ENCODE data around the gene TMEM135.
A peak's percentile ranks its signal among the peaks of the same experiment; 100 is the strongest.

TMEM135 gene

DNA sequence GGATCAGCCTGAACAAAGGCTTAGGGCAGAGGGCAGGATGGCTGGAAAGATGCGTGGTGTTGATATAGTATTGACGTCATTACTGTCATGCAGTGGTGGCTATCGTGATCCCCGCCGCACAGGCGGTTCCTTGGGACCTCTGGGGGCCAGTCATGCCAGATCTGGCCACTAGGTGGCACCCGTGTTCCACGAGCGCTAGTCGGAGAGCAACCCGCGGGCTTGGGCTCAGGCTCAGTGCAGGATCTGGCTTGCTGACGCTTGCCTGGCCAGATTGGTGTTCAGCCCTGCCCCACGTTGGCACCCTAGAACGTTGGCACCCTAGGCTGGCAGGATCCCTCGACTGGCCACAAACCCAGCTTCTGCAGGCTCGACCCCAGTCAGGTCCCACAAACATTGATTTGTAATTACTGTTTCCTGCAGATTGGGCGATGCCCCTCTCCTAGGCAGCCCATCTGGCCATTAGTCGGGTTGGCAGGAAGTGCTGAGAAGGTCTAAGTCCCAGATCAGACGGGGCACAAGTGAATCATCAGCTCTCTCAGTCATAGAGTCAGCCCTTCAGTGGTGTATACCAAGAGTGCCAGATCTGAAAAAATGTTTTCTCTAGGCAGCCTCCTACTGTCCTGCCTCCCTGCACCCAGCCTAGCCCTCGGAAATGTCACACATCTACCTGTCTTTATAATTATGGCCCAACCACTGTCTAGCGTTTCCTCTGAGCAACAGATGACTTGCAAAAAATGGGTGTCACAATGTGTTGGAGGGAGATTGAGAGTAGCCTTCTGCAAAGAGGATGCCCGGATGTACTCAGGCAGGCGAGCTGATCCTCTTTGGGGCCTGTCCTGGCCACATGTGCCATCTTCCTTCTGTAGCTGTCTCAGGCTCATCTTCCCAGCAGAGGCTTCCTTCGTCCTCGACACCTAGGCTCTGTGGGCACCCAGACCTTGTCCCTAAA, 315.3 kb downstream of the TMEM135 start:
- peak; percentile 74 for DNase-seq (ENCODE audit: low read depth)
- TF ChIP-seq, protein P1, sequence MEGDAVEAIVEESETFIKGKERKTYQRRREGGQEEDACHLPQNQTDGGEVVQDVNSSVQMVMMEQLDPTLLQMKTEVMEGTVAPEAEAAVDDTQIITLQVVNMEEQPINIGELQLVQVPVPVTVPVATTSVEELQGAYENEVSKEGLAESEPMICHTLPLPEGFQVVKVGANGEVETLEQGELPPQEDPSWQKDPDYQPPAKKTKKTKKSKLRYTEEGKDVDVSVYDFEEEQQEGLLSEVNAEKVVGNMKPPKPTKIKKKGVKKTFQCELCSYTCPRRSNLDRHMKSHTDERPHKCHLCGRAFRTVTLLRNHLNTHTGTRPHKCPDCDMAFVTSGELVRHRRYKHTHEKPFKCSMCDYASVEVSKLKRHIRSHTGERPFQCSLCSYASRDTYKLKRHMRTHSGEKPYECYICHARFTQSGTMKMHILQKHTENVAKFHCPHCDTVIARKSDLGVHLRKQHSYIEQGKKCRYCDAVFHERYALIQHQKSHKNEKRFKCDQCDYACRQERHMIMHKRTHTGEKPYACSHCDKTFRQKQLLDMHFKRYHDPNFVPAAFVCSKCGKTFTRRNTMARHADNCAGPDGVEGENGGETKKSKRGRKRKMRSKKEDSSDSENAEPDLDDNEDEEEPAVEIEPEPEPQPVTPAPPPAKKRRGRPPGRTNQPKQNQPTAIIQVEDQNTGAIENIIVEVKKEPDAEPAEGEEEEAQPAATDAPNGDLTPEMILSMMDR (conservative IDR thresholded peaks at IDR 0.05; ENCODE audit: low read depth, low read length), result peak; percentile 96
- H3K4me3 ChIP-seq (ENCODE audit: low read depth, low read length), result no peak overlapping the region

DNA sequence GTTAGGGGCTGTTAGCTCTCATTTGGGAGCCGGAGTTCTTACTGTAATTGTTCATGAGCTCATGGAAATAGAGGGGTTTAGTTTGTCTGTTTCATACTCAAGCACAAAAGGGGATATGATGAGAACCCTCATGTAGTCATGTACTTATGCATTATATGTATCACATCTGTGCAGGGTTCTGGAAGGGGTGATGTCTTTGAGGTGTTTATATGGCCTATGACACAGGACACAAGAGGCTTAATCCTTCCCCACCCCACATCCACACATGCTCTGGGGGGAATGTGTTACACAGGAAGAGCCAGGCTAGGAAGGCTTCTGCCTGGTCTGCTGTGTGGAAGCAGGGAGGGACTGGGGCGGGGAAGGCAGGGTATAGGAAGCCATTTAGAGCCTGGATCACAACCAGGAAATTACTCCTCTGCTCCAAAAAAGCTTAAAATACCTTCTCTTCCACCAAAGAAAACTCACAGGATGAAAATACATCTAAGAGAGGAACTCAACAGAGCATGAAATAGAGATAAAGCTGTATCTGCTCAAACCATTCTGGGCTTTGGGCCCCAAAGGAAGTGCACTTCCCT, 316.1 kb downstream of the TMEM135 start:
- no peak for DNase-seq (ENCODE audit: low read depth)
- no peak overlapping the region for H3K4me3 ChIP-seq (ENCODE audit: low read depth, low read length)
- TF ChIP-seq, protein P1 (conservative IDR thresholded peaks at IDR 0.05; ENCODE audit: low read depth, low read length), result no peak

DNA sequence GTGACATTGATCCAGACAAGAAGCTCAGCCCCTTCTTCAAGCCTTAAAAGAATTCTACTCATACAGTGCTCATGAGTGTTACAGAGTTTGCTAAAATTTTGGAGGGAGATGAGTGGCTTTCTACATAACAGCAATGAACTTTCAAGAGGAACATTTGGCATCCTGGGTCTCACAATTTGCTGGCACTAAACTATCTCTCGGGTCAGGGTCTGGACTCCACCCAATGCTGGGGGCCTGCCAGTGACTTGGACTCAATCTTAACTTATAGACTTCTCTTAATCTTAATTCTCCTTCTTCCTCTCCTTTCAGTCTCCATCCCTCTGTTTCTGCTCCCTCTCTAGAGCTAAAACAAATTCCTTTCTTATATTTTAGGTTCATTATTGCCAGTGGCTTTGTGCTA, 317.9 kb downstream of the TMEM135 start:
- TF ChIP-seq, protein P1 (conservative IDR thresholded peaks at IDR 0.05; ENCODE audit: low read depth, low read length), result no peak
- no peak for DNase-seq (ENCODE audit: low read depth)
- H3K4me3 ChIP-seq (ENCODE audit: low read depth, low read length), result no peak overlapping the region

DNA sequence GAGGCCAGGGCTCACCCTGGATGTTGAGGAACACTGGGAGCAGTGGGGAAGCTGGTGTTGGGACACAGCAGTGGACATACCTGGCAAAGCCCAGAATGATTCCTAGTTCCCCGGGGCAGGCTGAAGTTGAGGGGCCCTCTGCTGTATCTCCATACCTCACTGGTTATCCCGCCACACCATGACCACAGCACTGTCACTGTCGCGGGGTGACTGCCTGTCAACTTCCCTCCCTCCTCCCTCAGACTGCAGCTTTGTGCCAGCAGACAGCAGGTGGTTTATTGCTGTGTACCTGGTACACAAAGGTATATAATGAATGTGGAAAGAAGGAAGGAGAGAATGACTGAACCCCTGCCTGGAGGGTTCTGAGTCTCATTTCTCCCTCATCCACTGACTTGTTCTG, 318.7 kb downstream of the TMEM135 start:
- TF ChIP-seq, protein P1 (conservative IDR thresholded peaks at IDR 0.05; ENCODE audit: low read depth, low read length), result no peak
- no peak for DNase-seq (ENCODE audit: low read depth)

DNA sequence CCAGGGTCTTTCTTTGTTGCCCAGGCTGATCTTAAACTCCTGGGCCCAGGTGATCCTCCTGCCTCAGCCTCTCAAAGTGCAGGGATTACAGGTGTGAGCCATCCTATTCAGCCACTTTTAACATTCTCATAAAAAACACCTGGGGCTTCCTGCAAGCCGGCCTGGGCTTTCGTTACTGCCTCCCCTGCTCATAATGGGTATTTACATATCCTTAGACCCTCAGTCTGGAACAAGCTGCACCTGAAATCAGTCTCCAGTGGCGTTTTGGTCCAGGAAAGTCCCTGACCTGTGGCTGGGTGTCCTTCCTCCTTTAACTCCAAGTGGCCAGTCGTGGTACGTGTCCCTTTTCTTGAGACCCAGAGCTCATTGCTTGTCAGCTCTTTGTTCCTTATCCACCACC, 320.7 kb downstream of the TMEM135 start:
- DNase-seq (ENCODE audit: low read depth), result no peak
- H3K4me3 ChIP-seq (ENCODE audit: low read depth, low read length), result no peak overlapping the region
- TF ChIP-seq, protein P1 (conservative IDR thresholded peaks at IDR 0.05; ENCODE audit: low read depth, low read length), result no peak

More for the DNA sequence above, 318.7 kb downstream of the TMEM135 start:
- no peak overlapping the region for H3K4me3 ChIP-seq (ENCODE audit: low read depth, low read length)

DNA sequence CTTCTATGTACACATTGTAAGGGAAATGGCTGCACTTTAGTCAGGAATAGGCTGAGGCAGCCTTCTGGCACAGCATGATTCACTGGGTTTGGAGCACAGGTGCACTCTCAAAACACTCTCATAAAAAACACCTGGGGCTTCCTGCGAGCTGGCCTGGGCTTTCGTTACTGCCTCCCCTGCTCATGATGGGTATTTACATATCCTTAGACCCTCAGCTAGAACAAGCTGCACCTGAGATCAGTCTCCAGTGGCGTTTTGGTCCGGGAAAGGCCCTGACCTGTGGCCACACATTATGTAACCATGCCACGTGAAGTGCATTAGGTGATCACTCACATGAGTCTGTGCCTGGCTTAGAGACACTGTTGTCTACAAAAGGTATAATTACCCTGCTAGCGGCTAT, 321.7 kb downstream of the TMEM135 start:
- H3K4me3 ChIP-seq (ENCODE audit: low read depth, low read length), result no peak overlapping the region
- DNase-seq (ENCODE audit: low read depth), result no peak
- TF ChIP-seq, protein P1 (conservative IDR thresholded peaks at IDR 0.05; ENCODE audit: low read depth, low read length), result no peak

All from choroid plexus epithelial cell (primary cell).